ENCODE data around the gene GRP. TPM values are rescaled to one million over a fixed set of nuclear protein-coding genes. Genes with fewer than 3 reads are reported as not detected.
"Not testable (repeated sequence)": the region's sequence is repeated elsewhere in the genome, so short reads cannot be mapped to it uniquely, and the experiment has no call there.

The GRP gene
- total RNA-seq, 1 donor from 2014 or later, result not detected

- Mint-ChIP-seq H3K27me3 (ENCODE audit: unreplicated experiment) (no peaks in the 10 kb centered on the region), H3K4me3 (ENCODE audit: unreplicated experiment) (no peak overlapping the region), H3K36me3 (ENCODE audit: low read depth, unreplicated experiment) (no peaks in the 10 kb centered on the region), H3K4me1 (ENCODE audit: unreplicated experiment) (no peaks in the 10 kb centered on the region), H3K27ac (ENCODE audit: unreplicated experiment) (no peak overlapping the region), H3K9me3 (ENCODE audit: unreplicated experiment) (no peaks in the 10 kb centered on the region)
- no peak for TF ChIP-seq CTCF (IDR thresholded peaks at IDR 0.05; ENCODE audit: unreplicated experiment)
- DNase-seq (ENCODE audit: low spot score), result no peak
Measured at GRCh38 chr18:59242906-59243305, 22.9 kb downstream of the GRP start.

DNA sequence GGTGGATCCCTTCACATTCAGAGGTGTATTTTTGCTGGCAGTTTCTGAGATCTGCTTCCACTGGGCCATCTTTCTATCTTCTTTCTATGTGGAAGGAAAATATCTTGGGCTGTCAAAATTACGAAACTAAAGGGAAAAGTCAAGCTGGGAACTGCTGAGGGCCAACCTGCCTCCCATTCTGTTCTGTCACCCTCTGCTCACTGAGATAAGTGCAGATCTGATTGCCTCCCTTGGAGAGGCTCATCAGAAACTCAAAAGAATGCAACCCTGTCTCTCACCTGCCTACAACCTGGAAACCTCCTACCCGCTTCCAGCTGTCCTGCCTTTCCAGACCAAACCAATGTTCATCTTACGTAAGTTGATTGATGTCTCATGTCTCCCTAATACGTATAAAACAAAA is 26.8 kb downstream of the GRP start:
- H3K36me3 Mint-ChIP-seq (ENCODE audit: low read depth, unreplicated experiment), result no peaks in the 10 kb centered on the region
- H3K27ac Mint-ChIP-seq (ENCODE audit: unreplicated experiment), result no peak overlapping the region
- H3K4me3 Mint-ChIP-seq (ENCODE audit: unreplicated experiment), result no peak overlapping the region
- H3K9me3 Mint-ChIP-seq (ENCODE audit: unreplicated experiment), result no peaks in the 10 kb centered on the region
- H3K4me1 Mint-ChIP-seq (ENCODE audit: unreplicated experiment), result peaks cover 3% of the 10 kb centered on the region
- H3K27me3 Mint-ChIP-seq (ENCODE audit: unreplicated experiment), result peaks cover 3% of the 10 kb centered on the region
- TF ChIP-seq CTCF (IDR thresholded peaks at IDR 0.05; ENCODE audit: unreplicated experiment), result no peak
- DNase-seq (ENCODE audit: low spot score), result no peak

DNA sequence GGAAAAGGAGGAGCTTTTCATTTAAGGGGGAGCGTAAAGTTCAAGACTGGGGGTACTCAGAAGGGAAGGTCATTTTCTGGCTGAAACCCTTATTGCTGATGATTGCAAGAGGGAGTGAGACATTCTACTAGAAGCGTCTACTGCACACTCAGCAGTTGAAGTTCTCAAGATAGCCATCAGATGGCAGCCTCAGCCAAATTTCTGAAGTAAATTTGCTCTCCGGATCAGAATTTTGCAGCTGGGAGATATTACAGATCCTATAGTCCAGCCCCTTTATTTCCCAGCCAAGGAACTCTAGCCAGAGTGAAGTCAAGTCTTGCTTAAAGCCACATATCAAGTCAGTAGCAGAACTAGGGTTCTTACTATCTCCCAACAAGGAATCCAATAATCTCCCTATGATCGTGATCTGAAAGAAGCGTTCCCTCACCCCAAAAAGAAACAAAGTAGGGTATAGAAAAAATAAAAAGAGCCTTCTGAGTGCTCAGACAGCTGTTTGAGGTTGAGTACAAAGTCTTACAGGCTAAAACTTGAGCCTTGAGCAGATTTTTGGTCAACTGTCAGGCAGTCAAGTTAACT is 29.3 kb downstream of the GRP start:
- H3K27ac Mint-ChIP-seq (ENCODE audit: unreplicated experiment), result no peak overlapping the region
- no peak overlapping the region for H3K4me3 Mint-ChIP-seq (ENCODE audit: unreplicated experiment)
- peak; percentile 69 for DNase-seq (ENCODE audit: low spot score)
- peaks cover 3% of the 10 kb centered on the region for H3K4me1 Mint-ChIP-seq (ENCODE audit: unreplicated experiment)
- TF ChIP-seq CTCF (IDR thresholded peaks at IDR 0.05; ENCODE audit: unreplicated experiment), result peak; percentile 62
- H3K36me3 Mint-ChIP-seq (ENCODE audit: low read depth, unreplicated experiment), result no peaks in the 10 kb centered on the region
- H3K27me3 Mint-ChIP-seq (ENCODE audit: unreplicated experiment), result peaks cover 3% of the 10 kb centered on the region
- H3K9me3 Mint-ChIP-seq (ENCODE audit: unreplicated experiment), result no peaks in the 10 kb centered on the region

- not testable (repeated sequence) for H3K9me3 Mint-ChIP-seq (ENCODE audit: unreplicated experiment); H3K36me3 Mint-ChIP-seq (ENCODE audit: low read depth, unreplicated experiment); H3K27ac Mint-ChIP-seq (ENCODE audit: unreplicated experiment); DNase-seq (ENCODE audit: low spot score); H3K4me1 Mint-ChIP-seq (ENCODE audit: unreplicated experiment); H3K4me3 Mint-ChIP-seq (ENCODE audit: unreplicated experiment); H3K27me3 Mint-ChIP-seq (ENCODE audit: unreplicated experiment)
Measured at GRCh38 chr18:59255491-59255890, 35.5 kb downstream of the GRP start.

GRCh38 chr18:59261842-59262241 is 41.9 kb downstream of the GRP start:
- peaks cover 25% of the 10 kb centered on the region for H3K27me3 Mint-ChIP-seq (ENCODE audit: unreplicated experiment)
- H3K36me3 Mint-ChIP-seq (ENCODE audit: low read depth, unreplicated experiment); H3K4me1 Mint-ChIP-seq (ENCODE audit: unreplicated experiment); H3K4me3 Mint-ChIP-seq (ENCODE audit: unreplicated experiment); DNase-seq (ENCODE audit: low spot score); H3K9me3 Mint-ChIP-seq (ENCODE audit: unreplicated experiment); H3K27ac Mint-ChIP-seq (ENCODE audit: unreplicated experiment): not testable (repeated sequence)

DNA sequence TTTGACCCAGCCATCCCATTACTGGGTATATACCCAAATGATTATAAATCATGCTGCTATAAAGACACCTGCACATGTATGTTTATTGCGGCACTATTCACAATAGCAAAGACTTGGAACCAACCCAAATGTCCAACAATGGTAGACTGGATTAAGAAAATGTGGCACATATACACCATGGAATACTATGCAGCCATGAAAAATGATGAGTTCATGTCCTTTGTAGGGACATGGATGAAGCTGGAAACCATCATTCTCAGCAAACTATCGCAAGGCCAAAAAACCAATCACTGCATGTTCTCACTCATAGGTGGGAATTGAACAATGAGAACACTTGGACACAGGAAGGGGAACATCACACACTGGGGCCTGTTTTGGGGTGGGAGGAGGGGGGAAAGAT is 42.3 kb downstream of the GRP start:
- H3K4me1 Mint-ChIP-seq (ENCODE audit: unreplicated experiment); H3K27ac Mint-ChIP-seq (ENCODE audit: unreplicated experiment); H3K9me3 Mint-ChIP-seq (ENCODE audit: unreplicated experiment); H3K4me3 Mint-ChIP-seq (ENCODE audit: unreplicated experiment); DNase-seq (ENCODE audit: low spot score); H3K36me3 Mint-ChIP-seq (ENCODE audit: low read depth, unreplicated experiment): not testable (repeated sequence)
- H3K27me3 Mint-ChIP-seq (ENCODE audit: unreplicated experiment), result peaks cover 28% of the 10 kb centered on the region

All from endothelial cell (in vitro differentiated cells).